Fibroblast of the aortic adventitia (primary cell): ENCODE data around the gene ZNF48. TPM values are rescaled to one million over a fixed set of nuclear protein-coding genes. Genes with fewer than 3 reads are reported as not detected.

Source experiments
- DNase-seq: peaks from one replicate; pipeline ENCODE4 v3.0.0-alpha.2; 2010; ENCODE audit warnings: low read depth
- H3K4me3 ChIP-seq: 2 replicates; pipeline ENCODE4 v1.5.1; 2011; ENCODE audit warnings: low read depth, mild to moderate bottlenecking, control low read depth, low read length, moderate library complexity
- CTCF ChIP-seq: IDR thresholded peaks from 2 replicates; pipeline ENCODE4 v1.5.1; 2011; ENCODE audit warnings: mild to moderate bottlenecking, low read length, control low read depth, inconsistent platforms; ENCODE audit not compliant: insufficient read depth
- total RNA-seq: library from RNA; depleted of rRNA; stranded (reverse); fragments of >200 nt; gene quantifications from 2 replicates; pipeline ENCODE4 v1.2.3, GENCODE V29; 2012; ENCODE audit warnings: low replicate concordance

Gene ZNF48
- total RNA-seq, 1 donor: 5.4 TPM

DNA sequence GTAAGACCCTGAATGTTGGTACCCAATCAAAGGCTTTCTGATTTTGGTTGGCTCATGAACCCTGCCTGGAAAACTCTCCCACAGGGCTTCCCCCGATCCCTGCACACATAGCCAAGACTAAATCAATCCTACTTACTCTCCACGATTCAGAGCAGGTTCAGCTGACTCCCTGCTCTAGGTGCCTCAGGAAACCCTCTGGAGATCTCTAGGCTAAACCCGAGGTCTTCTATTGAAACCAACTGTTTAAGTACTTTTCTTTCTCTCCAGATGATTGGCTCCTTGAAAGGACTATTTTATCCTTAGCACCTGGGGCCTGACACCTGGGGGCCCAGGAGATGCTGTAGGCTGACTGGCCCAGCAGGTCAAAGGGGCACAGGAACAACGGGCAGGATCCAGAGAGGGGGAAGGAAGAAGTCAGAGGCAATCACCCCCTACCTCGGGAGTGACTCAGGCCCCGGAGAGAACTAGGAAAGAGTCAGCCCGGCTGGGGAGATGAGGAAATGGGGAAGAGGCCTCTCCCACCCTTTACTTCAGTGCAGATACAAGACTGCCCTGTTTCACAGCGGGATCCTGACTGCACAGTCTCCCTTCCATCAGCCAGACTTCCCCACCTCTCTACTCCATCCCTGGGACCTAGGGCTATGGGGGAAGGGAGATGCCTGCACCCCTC, 27.0 kb upstream of the ZNF48 start:
- no peak for TF ChIP-seq CTCF
- H3K4me3 ChIP-seq: peak overlapping the region; percentile 93
- peak; percentile 54 for DNase-seq

DNA sequence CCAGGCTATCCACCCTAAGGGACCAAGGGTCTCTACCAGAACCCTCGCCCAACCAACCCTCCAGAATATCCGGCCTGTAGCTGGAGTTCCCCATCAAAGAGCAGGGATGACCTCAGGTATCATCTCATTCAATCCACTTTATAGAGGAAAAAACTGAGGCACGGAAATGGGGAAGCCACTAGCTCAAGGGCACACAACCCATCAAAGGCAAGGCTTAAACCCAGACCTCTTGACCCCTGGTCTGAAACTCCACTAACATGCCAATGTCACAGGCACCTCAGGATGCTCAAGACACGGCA, 26.5 kb upstream of the ZNF48 start:
- no peak for TF ChIP-seq CTCF
- DNase-seq: no peak
- H3K4me3 ChIP-seq: peak overlapping the region; percentile 93

DNA sequence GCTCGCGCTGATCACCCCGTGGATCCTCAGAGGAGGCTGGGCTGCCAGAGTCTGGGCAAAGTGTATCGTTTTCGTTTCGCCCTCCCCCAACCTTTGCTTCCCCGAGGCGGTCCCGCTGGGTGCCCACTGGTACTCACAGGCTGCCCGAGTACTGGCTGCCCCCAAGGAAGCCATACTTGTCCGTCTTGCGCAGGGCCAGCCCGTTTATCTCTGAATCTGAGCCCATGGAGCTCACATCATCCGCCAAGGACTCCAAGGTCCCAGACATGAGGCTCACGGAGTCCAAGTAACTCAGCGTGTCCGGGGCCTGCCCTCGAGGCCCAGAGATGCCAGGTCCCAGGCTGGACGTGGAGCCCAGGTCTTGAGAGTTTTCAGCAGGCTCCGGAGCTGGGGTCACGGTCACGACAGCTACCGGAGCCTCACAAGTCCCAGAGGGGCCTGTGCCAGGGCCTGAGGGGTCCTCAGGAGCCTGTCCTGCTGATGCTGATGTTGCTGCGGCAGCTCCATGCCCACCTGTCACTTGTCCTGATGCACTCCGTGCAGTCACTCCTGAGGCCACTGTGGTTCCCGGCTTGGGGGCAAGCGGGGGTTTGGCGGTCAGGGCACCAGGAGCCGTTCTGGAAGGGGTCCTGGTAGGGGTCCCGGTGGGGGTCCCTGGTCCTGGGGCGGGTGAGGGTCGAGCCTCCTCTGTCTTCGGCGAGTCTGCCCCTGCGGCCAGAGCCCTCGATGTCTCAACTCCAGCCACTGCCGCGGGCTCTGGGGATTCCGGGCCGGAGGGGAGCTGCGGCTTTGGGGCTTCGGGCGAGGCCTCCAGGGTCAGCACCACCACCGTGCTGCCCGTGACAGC, 25.9 kb upstream of the ZNF48 start:
- no peak for DNase-seq
- no peak for TF ChIP-seq CTCF

GRCh38 chr16:30369938-30370455, 25.2 kb upstream of the ZNF48 start:
- TF ChIP-seq CTCF: no peak
- no peak for DNase-seq
- peak overlapping the region; percentile 93 for H3K4me3 ChIP-seq

More for the DNA sequence above, 25.9 kb upstream of the ZNF48 start:
- H3K4me3 ChIP-seq: peak overlapping the region; percentile 93

DNA sequence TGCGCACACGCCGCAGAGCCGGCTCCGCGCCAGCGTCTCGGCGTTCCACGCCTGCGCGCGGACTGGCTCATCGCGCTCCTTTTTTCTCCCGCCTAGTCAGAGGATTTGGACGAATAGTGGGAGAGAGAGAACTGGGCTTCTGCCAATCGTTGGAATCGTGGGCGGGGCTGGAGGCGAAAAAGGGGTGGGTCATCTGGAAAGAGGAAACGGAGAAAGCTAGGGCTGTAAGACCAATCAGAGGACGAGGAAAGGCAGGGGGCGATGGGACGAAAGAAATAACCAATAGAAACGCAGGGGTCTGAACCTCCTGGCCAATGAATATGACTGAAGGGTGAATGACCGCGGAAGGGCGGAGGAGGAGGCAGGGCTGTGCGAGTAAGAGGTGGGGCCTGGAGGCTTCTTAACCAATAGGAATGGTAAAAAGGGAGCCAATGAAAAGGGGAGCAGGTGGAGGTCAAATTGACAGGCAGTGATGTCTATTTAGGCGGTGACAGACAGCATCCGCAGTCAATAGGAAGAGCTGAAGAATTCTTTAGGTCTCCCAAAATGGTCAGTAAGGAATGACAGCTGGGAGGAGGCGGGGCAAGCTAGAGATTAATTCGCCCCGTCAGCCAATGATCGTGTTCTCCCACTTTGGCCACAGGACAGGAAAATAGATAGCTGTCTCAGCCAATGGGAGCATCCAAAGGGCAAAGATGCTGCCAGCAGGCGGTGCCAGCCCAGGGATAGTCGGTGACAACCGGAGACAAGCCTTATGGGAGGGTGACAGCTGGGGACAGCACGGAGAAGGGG, 24.6 kb upstream of the ZNF48 start, which contains the start of gene TBC1D10B:
TBC1D10B (minus strand) TSS at position 39 of the 792 bp plus-strand sequence. CDS start 311 bp downstream, outside the sequence.
- peak within 1 kb of the TSS; percentile 93 for H3K4me3 ChIP-seq
- peak; percentile 29 for TF ChIP-seq CTCF
- peak; percentile 100 for DNase-seq

GRCh38 chr16:30371248-30371816, 23.9 kb upstream of the ZNF48 start:
- TF ChIP-seq CTCF: no peak
- no peak for DNase-seq
- H3K4me3 ChIP-seq: peak overlapping the region; percentile 73
